Amniotic epithelial cell (primary cell): ENCODE measurements around the gene TLCD1.
A peak's percentile ranks its signal among the peaks of the same experiment; 100 is the strongest.
"Not testable (repeated sequence)": the region's sequence is repeated elsewhere in the genome, so short reads cannot be mapped to it uniquely, and the experiment has no call there.

Source experiments
- DNase-seq: peaks from one replicate; pipeline ENCODE4 v3.0.0-alpha.2; 2010; ENCODE audit warnings: low read depth

Gene TLCD1

GRCh38 chr17:28746611-28747050 lies 20.6 kb upstream of the TLCD1 start:
- no peak for DNase-seq

GRCh38 chr17:28745786-28746411 lies 19.9 kb upstream of the TLCD1 start:
- no peak for DNase-seq

- DNase-seq: peak; percentile 55
These were observed 19.1 kb upstream of the TLCD1 start for GRCh38 chr17:28744972-28745785.

GRCh38 chr17:28744104-28744971 lies 18.3 kb upstream of the TLCD1 start:
- DNase-seq: peak; percentile 28

- DNase-seq: peak; percentile 81
These were observed 17.4 kb upstream of the TLCD1 start, which contains the start of gene TRAF4 for GRCh38 chr17:28743243-28744103. Gene TRAF4, plus strand, starts transcription at chr17:28744011. Its CDS starts 102 bp downstream, at chr17:28744113.

- DNase-seq: no peak
These were observed 15.6 kb upstream of the TLCD1 start for GRCh38 chr17:28741358-28742349.

- DNase-seq: no peak
These were observed 14.6 kb upstream of the TLCD1 start for GRCh38 chr17:28740406-28741357.

- no peak for DNase-seq
These were observed 12.8 kb upstream of the TLCD1 start for GRCh38 chr17:28738680-28739384.

- no peak for DNase-seq
These were observed 12.0 kb upstream of the TLCD1 start for GRCh38 chr17:28737770-28738679.

- DNase-seq: no peak
These were observed 11.3 kb upstream of the TLCD1 start for GRCh38 chr17:28737316-28737715.

GRCh38 chr17:28735913-28736769 lies 10.1 kb upstream of the TLCD1 start:
- DNase-seq: not testable (repeated sequence)

GRCh38 chr17:28735242-28735722 lies 9.2 kb upstream of the TLCD1 start:
- DNase-seq: no peak

- DNase-seq: no peak
These were observed 8.7 kb upstream of the TLCD1 start for GRCh38 chr17:28734712-28735241.

GRCh38 chr17:28733346-28733745 lies 7.3 kb upstream of the TLCD1 start:
- no peak for DNase-seq

- DNase-seq: no peak
These were observed 3.9 kb upstream of the TLCD1 start for GRCh38 chr17:28729950-28730330.
